HL-60 (cell line): ENCODE results near the gene GPR179.

ENCODE experiments used
- CTCF ChIP-seq: IDR thresholded peaks from one replicate; pipeline ENCODE4 v1.5.1; 2011; ENCODE audit warnings: low read length, control low read depth, inconsistent platforms; ENCODE audit not compliant: insufficient read depth
- GABPA ChIP-seq: IDR thresholded peaks from 2 replicates; pipeline ENCODE4 v1.6.1; 2012; ENCODE audit warnings: low read depth
- POLR2AphosphoS5 ChIP-seq: IDR thresholded peaks from 2 replicates; pipeline ENCODE4 v1.6.1; 2012; ENCODE audit warnings: low read depth
- REST ChIP-seq: IDR thresholded peaks from 2 replicates; pipeline ENCODE4 v1.6.1; 2012; ENCODE audit warnings: low read depth; ENCODE audit not compliant: insufficient replicate concordance

- TF ChIP-seq CTCF (peak; percentile 43), POLR2AphosphoS5 (no peak), GABPA (no peak), REST (no peak)
Measured at GRCh38 chr17:38333635-38334295, 10.0 kb downstream of the GPR179 start.
